Hepatic stellate cell (primary cell): ENCODE data around the gene NEK3.
"Not testable (repeated sequence)": the region's sequence is repeated elsewhere in the genome, so short reads cannot be mapped to it uniquely, and the experiment has no call there.

Experiments
- DNase-seq: peaks from one replicate; pipeline ENCODE4 v3.0.0; 2011; ENCODE audit warnings: low spot score

Gene NEK3

GRCh38 chr13:52169839-52170238 lies 10.4 kb upstream of the NEK3 start:
- DNase-seq = no peak

GRCh38 chr13:52165411-52165810 lies 6.0 kb upstream of the NEK3 start:
- no peak for DNase-seq

- no peak for DNase-seq
These were observed 5.6 kb upstream of the NEK3 start for GRCh38 chr13:52164989-52165388.

- DNase-seq = not testable (repeated sequence)
These were observed 4.5 kb upstream of the NEK3 start for GRCh38 chr13:52163878-52164277.

GRCh38 chr13:52162279-52163101 lies 3.1 kb upstream of the NEK3 start:
- DNase-seq = peak; percentile 22

GRCh38 chr13:52161181-52161646 lies 1.8 kb upstream of the NEK3 start:
- DNase-seq = no peak

- no peak for DNase-seq
These were observed 1.1 kb upstream of the NEK3 start for GRCh38 chr13:52160506-52160905.

- no peak for DNase-seq
These were observed 656 bp upstream of the NEK3 start for GRCh38 chr13:52160053-52160452.

- peak; percentile 37 for DNase-seq
These were observed 703 bp downstream of the NEK3 start for GRCh38 chr13:52158629-52159158.

GRCh38 chr13:52156724-52157261 lies 2.6 kb downstream of the NEK3 start:
- DNase-seq = peak; percentile 12

GRCh38 chr13:52155177-52155576 lies 4.2 kb downstream of the NEK3 start:
- DNase-seq = no peak

GRCh38 chr13:52147225-52147624 lies 12.2 kb downstream of the NEK3 start:
- no peak for DNase-seq

GRCh38 chr13:52141299-52141698 lies 18.1 kb downstream of the NEK3 start:
- DNase-seq = no peak

GRCh38 chr13:52137489-52137888 lies 21.9 kb downstream of the NEK3 start:
- no peak for DNase-seq

- DNase-seq = no peak
These were observed 22.6 kb downstream of the NEK3 start for GRCh38 chr13:52136763-52137162.

- DNase-seq = no peak
These were observed 28.8 kb downstream of the NEK3 start for GRCh38 chr13:52130641-52131040.

- DNase-seq = peak; percentile 78
These were observed 30.4 kb downstream of the NEK3 start, which contains the start of gene NEK5 for GRCh38 chr13:52128714-52129700. Gene NEK5 (minus strand): TSS chr13:52129073. CDS start chr13:52127482, 1,591 bp downstream.

- peak; percentile 65 for DNase-seq
These were observed 31.4 kb downstream of the NEK3 start for GRCh38 chr13:52127783-52128702.

- DNase-seq = no peak
These were observed 32.0 kb downstream of the NEK3 start for GRCh38 chr13:52127378-52127777.

- no peak for DNase-seq
These were observed 33.9 kb downstream of the NEK3 start for GRCh38 chr13:52125547-52125946.

GRCh38 chr13:52118595-52118994 lies 40.8 kb downstream of the NEK3 start:
- no peak for DNase-seq
